SU-DHL-6 (cell line): ENCODE data around the gene ST8SIA5.

Experiments
- CTCF ChIP-seq: fragments of 200-600 bp; sonication (generic); IDR thresholded peaks from one replicate; pipeline ENCODE4 v1.5.1; 2017; ENCODE audit warnings: antibody characterized with exemption, mild to moderate bottlenecking, low read length, moderate library complexity; ENCODE audit not compliant: insufficient read depth, poor library complexity, severe bottlenecking
- EZH2phosphoT487 ChIP-seq: fragments of 200-600 bp; sonication (generic), shearing (Covaris generic); conservative IDR thresholded peaks from 2 replicates; pipeline ENCODE4 v1.6.1; 2018; ENCODE audit warnings: mild to moderate bottlenecking, antibody characterized with exemption, low read length, moderate library complexity, mixed read lengths

GRCh38 chr18:46725310-46725709 is 31.5 kb downstream of the ST8SIA5 start:
- TF ChIP-seq CTCF (no peak), EZH2phosphoT487 (no peak)
